ENCODE results near the gene RNF44.
"Not testable (repeated sequence)": the region's sequence is repeated elsewhere in the genome, so short reads cannot be mapped to it uniquely, and the experiment has no call there.

RNF44 gene

DNA sequence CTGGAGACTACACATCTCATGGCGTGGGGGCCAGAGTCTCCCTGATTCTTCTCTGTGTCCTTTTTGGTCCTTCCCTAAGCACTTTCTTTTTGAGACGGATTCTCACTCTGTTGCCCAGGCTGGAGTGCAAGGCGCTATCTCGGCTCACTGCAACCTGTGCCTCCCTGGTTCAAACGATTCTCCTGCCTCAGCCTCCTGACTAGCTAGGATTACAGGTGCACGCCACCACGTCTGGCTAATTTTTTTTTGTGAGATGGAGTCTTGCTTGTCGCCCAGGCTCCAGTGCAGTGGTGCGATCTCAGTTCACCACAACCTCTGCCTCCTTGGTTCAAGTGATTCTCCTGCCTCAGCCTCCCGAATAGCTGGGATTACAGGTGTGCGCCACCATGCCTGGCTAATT lies 13.7 kb upstream of the RNF44 start:
- not testable (repeated sequence) for DNase-seq (ENCODE audit: low spot score)

DNA sequence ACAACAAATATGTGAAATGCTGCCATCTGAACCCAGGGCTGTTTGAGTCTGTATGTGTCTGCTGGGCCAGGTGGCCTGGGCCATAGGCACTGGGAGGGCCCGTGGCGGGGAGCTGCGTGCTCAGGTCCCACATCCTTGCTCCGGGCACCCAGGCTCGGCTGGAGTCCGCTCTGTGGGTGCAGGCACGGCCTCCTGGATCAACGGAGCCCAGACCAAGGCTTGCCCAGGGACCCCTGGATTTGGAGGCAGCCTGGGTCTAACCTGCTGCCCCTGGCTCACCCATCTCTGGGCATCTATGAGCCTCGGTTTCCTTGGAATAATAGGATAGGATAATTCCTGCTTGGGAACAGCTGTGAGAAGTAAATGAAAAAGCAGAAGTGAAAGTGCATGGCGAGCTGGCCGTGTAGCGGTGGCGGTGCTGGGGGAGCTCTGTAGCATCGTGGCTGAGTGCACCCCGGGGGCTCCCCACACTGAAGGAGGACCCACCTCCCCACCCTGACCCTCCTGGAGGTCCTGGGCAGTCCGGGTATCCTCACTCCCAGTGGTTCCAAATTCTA lies 13.2 kb upstream of the RNF44 start:
- DNase-seq (ENCODE audit: low spot score), result no peak

- no peak for DNase-seq (ENCODE audit: low spot score)
Observed at GRCh38 chr5:176549871-176550270, 12.7 kb upstream of the RNF44 start.

DNA sequence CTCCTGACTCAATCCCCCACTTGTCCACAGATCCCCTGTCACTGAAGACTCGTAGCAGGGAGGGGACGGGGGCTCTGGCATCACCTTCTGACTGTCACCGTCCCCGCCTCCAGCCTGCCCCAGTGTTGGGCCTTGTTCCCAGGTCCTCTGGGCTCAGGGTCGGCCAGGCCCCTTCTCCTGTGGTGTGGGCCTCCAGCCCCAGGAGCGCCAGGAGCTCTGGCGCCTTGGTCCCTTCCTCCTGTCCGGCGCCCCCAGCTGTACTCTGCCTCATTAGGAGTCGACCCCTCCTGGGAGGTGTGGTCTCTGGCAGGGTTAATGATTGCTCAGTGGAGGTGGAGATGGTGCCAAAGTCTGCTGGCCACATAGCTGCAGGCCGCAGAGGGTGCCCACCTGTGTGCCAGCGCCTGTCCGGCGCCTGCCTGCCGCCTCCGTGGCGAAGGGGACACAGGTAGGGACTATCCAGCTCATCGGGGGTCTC lies 11.8 kb upstream of the RNF44 start, which contains the start of gene CDHR2:
TSS of gene CDHR2 (plus strand) at position 376 of the 478 bp plus-strand sequence. CDS start 16,011 bp downstream, outside the sequence.
- no peak for DNase-seq (ENCODE audit: low spot score)

DNA sequence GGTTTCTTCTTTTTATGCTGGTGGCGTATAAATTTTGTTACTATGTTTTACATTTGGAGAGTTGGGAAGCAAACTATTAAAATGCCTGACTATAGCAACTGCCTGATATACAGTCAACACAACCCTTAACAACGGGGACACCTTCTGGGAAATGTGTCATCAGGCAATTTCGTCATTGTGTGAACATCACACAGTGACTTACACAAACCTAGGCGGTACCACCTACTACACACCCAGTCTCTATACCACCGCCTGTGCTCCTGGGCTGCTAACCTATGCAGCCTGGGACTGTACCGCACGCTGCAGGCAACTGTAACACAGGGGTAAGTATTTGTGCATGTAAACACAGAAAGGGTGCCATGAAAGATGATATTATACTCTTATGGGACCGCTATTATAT lies 10.6 kb upstream of the RNF44 start:
- DNase-seq (ENCODE audit: low spot score), result no peak

GRCh38 chr5:176545737-176546509 lies 8.7 kb upstream of the RNF44 start:
- no peak for DNase-seq (ENCODE audit: low spot score)

GRCh38 chr5:176545388-176545736 lies 8.2 kb upstream of the RNF44 start:
- DNase-seq (ENCODE audit: low spot score), result no peak

DNA sequence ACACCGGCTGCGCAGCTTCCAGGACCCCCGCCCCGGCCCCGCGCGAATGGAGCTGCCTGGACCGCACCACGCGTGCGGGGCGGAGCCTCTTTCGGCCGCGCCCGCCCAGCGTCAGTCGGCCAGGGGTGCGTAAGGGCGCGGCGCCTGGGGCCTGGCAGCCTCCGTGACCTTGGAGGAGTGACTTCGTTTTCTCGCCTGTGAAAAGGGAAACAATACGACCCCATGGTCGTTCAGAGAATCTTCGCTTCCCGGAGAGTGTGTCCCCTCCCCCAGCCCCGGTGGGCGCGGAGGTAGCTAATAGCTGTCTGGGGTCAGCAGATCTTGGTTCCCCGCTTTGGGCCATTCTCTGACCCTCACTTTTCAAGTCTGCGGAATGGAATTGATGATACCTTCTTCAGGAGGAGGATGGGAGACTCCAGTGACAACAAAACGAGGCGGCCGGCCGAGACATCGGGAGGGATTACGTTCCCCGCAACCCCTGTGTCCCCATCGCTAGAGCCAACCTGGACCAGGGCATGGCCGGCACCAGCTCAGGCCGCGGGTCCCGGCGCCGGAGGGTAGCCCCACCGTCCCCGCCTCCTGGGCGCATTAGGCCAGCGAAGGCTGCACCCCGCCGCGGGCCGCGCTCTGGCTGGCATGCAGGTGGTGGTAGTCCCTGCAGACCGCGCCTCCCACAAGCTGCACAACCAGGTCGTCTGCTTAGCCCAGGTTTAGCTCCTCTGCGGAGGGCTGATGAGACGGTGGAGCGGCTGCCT lies 6.4 kb upstream of the RNF44 start:
- no peak for DNase-seq (ENCODE audit: low spot score)

DNA sequence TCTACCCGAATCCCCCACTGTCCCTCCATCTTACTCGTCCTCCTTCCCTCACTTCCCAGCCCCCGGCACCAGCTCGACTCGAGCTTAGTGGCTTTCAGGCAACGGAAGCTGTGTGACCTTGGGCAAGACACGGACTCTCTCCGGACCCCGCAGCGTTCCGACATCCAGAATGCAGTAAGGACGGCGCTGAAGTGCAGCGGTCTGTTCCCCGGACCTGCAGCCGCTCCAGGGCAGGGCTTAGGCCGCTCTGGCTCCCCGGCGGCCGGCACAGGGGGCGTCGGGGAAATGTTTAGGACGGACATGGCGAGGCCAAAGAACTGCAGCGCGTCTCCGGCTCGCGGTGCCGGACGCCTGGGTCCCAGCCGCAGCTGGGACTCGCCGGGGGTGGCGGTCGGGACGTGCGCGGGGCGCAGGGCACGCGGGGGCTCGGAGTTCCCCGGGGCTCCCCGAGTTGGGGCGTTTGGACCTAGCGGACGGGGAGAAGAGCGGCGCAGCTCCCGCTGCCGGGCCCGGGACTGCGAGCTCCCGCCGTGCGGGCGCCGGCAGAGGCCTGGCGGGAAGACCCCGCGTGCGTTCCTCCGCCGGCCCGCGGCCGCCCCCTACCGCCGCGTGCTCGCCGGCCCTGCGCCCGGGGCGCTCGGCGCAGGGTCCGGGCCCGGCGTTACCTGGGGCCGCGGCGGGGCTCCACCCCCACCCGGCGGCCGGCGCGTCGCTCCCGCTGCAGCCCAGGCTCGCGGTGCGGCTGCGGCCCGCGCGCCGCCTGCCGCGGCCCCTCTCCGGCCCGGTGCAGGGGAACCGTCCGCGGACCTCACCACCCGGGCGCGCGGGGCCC lies 5.6 kb upstream of the RNF44 start:
- no peak for DNase-seq (ENCODE audit: low spot score)

GRCh38 chr5:176542135-176542595 lies 5.0 kb upstream of the RNF44 start:
- DNase-seq (ENCODE audit: low spot score), result no peak

GRCh38 chr5:176541338-176542134 lies 4.3 kb upstream of the RNF44 start:
- DNase-seq (ENCODE audit: low spot score), result no peak

GRCh38 chr5:176540956-176541337 lies 3.7 kb upstream of the RNF44 start:
- no peak for DNase-seq (ENCODE audit: low spot score)

GRCh38 chr5:176540476-176540899 lies 3.3 kb upstream of the RNF44 start:
- no peak for DNase-seq (ENCODE audit: low spot score)

DNA sequence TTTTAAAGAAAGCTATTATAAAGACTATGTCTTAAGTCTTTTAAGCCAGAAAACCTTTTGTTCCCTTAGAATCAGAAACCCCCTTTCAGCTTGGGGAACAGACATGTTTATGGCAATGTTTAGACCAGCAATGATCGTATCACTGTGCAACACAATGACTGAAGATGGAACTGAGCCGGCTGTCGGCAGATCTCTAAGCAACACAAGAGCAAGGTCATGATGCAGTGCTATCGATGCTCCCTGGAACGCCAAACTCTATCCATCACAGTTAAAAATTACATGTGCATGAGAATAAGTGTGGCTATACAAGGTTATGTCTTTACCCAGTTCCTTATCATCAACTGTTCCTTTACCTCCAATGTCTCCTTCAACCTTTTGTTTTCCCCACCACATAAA lies 1.8 kb upstream of the RNF44 start:
- no peak for DNase-seq (ENCODE audit: low spot score)

GRCh38 chr5:176538230-176538988 lies 1.2 kb upstream of the RNF44 start:
- DNase-seq (ENCODE audit: low spot score), result no peak

DNA sequence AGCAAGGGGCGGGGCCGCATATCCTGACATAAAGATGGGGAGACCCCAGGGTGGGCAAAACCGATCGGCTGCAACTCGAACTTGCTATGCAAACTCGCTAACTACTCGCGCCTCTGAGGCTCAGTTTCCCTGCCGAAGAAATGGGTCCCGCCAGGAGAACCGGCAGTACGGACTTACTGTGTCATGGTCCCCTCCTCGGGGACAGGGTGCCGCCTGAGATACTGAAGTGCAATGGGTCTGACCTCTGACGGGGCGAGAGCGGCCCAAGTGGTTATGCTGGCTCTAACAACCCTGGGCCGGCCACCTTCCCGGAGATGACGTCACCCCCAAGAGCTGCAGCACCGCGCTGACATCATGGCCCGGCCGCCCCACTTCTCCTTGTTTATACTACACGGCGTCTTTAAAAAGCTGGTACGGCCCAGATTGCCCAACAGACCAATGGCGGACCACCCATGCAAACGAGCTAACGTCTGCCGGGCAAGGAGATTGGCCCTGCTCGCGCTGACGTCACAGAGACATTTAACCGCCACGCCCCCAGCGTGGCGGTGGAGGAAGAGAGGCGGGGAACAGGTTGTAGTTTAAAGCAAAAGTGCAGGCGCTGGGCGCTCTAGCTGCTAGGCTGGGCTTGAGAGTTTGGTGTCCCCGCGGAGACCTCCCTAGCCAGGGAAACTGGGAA lies 490 bp upstream of the RNF44 start:
- DNase-seq (ENCODE audit: low spot score), result peak; percentile 87

- DNase-seq (ENCODE audit: low spot score), result peak; percentile 44
Observed at GRCh38 chr5:176536132-176536901, 885 bp downstream of the RNF44 start.

DNA sequence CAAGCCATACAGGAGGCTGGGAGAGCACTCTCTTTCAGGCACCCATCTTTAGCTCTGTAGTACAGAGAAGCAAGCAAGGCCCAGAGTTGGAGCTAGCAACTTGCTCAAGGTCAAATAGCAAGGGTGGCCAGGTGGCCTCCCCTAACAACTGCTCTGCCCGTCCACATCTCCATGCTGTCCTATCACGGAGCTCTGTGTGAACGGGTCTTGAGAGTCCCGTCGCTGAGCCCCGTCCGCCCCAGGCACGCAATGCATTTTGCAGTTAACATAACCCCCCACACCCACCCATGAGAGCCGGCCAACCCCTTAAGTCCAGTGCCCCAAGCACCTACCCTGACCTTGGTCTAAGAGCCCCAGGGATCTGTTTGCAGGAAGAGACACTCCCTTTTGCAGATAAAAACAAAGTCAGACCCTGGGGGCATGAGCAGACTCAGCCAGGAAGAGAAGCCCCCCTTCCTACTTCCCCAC lies 1.5 kb downstream of the RNF44 start:
- no peak for DNase-seq (ENCODE audit: low spot score)

GRCh38 chr5:176535101-176535663 lies 2.0 kb downstream of the RNF44 start:
- DNase-seq (ENCODE audit: low spot score), result no peak

Measured in COLO829 (cell line).